ENCODE data around the gene TMEM151B. TPM values are rescaled to one million over a fixed set of nuclear protein-coding genes. Genes with fewer than 3 reads are reported as not detected.

The TMEM151B gene
- total and polyA plus RNA-seq, 2 of the 13 experiments (the other 11 are each of a cell fraction or from before 2014, with no cell fraction given), result not detected

GRCh38 chr6:44256775-44257024 is 13.6 kb upstream of the TMEM151B start (continued):
- TF ChIP-seq ZNF280B (CRISPR knock-in tag; IDR thresholded peaks at IDR 0.05; ENCODE audit: borderline replicate concordance) (no peak), KLF12 (CRISPR knock-in tag; IDR thresholded peaks at IDR 0.05; ENCODE audit: borderline replicate concordance) (peak; percentile 82), RCOR2 (CRISPR knock-in tag; IDR thresholded peaks at IDR 0.05) (no peak), DZIP1 (CRISPR knock-in tag; IDR thresholded peaks at IDR 0.05) (no peak), NFKBIZ (CRISPR knock-in tag; IDR thresholded peaks at IDR 0.05) (no peak), ZNF232 (CRISPR knock-in tag; IDR thresholded peaks at IDR 0.05; ENCODE audit: borderline replicate concordance) (peak; percentile 81; the same call in 1 of the 2 replicates), PRDM4 (CRISPR knock-in tag; IDR thresholded peaks at IDR 0.05; ENCODE audit: borderline replicate concordance) (0 out of 2 replicates have a peak, but pooled peaks have one; percentile 3), ELK4 (CRISPR knock-in tag; IDR thresholded peaks at IDR 0.05; ENCODE audit: borderline replicate concordance) (no peak), ZBTB49 (CRISPR knock-in tag; IDR thresholded peaks at IDR 0.05; ENCODE audit: borderline replicate concordance) (no peak), ZNF512 (CRISPR knock-in tag; IDR thresholded peaks at IDR 0.05) (no peak), GRHL1 (CRISPR knock-in tag; conservative IDR thresholded peaks at IDR 0.05) (no peak)

All from HepG2 (cell line).